Parathyroid adenoma (tissue), 2 donors: ENCODE measurements around the gene SDF4.
"Not testable (repeated sequence)": the region's sequence is repeated elsewhere in the genome, so short reads cannot be mapped to it uniquely, and the experiment has no call there.

Experiments
- H2AFZ ChIP-seq: fragments of 300-600 bp; sonication (generic); one replicate; pipeline ENCODE4 v1.7.0; 2017; ENCODE audit warnings: antibody characterized with exemption, mild to moderate bottlenecking
- H3K27ac ChIP-seq: fragments of 300-600 bp; sonication (generic); one replicate; pipeline ENCODE4 v1.7.0; 2017
- H3K27me3 ChIP-seq: fragments of 300-600 bp; sonication (generic); one replicate; pipeline ENCODE4 v1.7.0; 2017; ENCODE audit warnings: low read length; ENCODE audit not compliant: control insufficient read depth, insufficient read depth
- H3K36me3 ChIP-seq: fragments of 300-600 bp; sonication (generic); one replicate; pipeline ENCODE4 v1.7.0; 2017; ENCODE audit warnings: low read length; ENCODE audit not compliant: control insufficient read depth, insufficient read depth
- H3K4me1 ChIP-seq: fragments of 300-600 bp; sonication (generic); one replicate; pipeline ENCODE4 v1.7.0; 2017; ENCODE audit warnings: control low read depth
- H3K4me2 ChIP-seq: fragments of 300-600 bp; sonication (generic); one replicate; pipeline ENCODE4 v1.7.0; 2017; ENCODE audit warnings: low read length
- H3K4me3 ChIP-seq: fragments of 300-600 bp; sonication (generic); one replicate; pipeline ENCODE4 v1.7.0; 2017; ENCODE audit warnings: low read depth, low read length
- H3K79me2 ChIP-seq: fragments of 300-600 bp; sonication (generic); one replicate; pipeline ENCODE4 v1.7.0; 2017; ENCODE audit warnings: control low read depth
- H3K9ac ChIP-seq: fragments of 300-600 bp; sonication (generic); one replicate; pipeline ENCODE4 v1.7.0; 2017; ENCODE audit warnings: mild to moderate bottlenecking
- H3K9me3 ChIP-seq: fragments of 300-600 bp; sonication (generic); one replicate; pipeline ENCODE4 v1.7.0; 2017; ENCODE audit warnings: low read length; ENCODE audit not compliant: control insufficient read depth
- TF ChIP-seq, protein P1 (sequence below): fragments of 300-600 bp; sonication (generic); IDR thresholded peaks from one replicate; pipeline ENCODE4 v1.7.0; 2017; ENCODE audit warnings: antibody characterized with exemption, mild to moderate bottlenecking
- donor health status: primary hyperparathyroidism.

Gene SDF4

DNA sequence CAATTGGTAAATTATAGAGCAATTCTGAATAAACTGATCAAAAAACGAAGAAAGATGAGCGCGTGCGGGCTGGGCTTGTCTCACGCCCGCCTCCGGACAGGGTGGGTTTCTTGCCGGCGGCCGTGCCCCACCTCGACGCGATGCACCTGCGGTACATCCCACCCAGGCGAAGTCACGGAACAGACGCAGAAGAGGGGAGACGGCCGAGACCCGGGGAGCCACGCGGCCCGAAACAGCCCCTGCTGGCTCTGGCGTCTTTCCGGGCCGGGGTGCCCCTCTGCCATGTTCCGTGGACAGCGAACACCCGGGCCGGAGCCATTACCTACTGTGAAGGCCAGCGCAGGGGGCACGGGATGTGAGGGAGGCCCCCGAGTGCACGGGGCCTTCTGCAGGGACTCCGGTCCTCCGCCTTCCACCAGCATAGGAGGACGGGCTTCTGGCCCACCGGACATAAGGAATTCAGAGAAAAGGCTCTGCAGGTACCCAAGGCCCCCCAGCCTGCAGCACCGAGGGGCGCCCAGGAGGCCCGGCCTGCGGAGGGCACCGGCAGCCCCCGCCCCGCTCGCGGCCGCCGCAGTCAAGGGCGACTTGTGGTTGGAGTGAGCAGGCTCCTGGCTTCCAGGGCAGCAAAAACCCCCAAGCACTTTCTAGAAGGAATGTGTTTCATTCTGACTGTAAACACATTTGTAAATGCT is 22.3 kb upstream of the SDF4 start:
- Histone ChIP-seq H3K4me3 (no peak overlapping the region), H3K9ac (no peak overlapping the region), H3K4me2 (no peak overlapping the region), H3K79me2 (no peaks in the 10 kb centered on the region), H3K27me3 (no peaks in the 10 kb centered on the region), H3K27ac (no peak overlapping the region), H3K9me3 (no peaks in the 10 kb centered on the region), H2AFZ (no peak overlapping the region), H3K36me3 (no peaks in the 10 kb centered on the region), H3K4me1 (no peaks in the 10 kb centered on the region)
- TF ChIP-seq, protein P1, sequence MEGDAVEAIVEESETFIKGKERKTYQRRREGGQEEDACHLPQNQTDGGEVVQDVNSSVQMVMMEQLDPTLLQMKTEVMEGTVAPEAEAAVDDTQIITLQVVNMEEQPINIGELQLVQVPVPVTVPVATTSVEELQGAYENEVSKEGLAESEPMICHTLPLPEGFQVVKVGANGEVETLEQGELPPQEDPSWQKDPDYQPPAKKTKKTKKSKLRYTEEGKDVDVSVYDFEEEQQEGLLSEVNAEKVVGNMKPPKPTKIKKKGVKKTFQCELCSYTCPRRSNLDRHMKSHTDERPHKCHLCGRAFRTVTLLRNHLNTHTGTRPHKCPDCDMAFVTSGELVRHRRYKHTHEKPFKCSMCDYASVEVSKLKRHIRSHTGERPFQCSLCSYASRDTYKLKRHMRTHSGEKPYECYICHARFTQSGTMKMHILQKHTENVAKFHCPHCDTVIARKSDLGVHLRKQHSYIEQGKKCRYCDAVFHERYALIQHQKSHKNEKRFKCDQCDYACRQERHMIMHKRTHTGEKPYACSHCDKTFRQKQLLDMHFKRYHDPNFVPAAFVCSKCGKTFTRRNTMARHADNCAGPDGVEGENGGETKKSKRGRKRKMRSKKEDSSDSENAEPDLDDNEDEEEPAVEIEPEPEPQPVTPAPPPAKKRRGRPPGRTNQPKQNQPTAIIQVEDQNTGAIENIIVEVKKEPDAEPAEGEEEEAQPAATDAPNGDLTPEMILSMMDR = no peak

GRCh38 chr1:1253314-1253713 is 21.5 kb upstream of the SDF4 start:
- H3K27me3 ChIP-seq = no peaks in the 10 kb centered on the region
- no peak overlapping the region for H3K9ac ChIP-seq
- no peaks in the 10 kb centered on the region for H3K79me2 ChIP-seq
- H3K36me3 ChIP-seq = no peaks in the 10 kb centered on the region
- TF ChIP-seq, protein P1 = no peak
- H3K9me3 ChIP-seq = no peaks in the 10 kb centered on the region
- H2AFZ ChIP-seq = no peak overlapping the region
- no peak overlapping the region for H3K4me2 ChIP-seq
- no peaks in the 10 kb centered on the region for H3K4me1 ChIP-seq
- no peak overlapping the region for H3K4me3 ChIP-seq
- no peak overlapping the region for H3K27ac ChIP-seq

- Histone ChIP-seq H3K27ac (no peak overlapping the region), H3K9ac (no peak overlapping the region), H3K9me3 (no peaks in the 10 kb centered on the region), H3K27me3 (no peaks in the 10 kb centered on the region), H3K4me1 (no peaks in the 10 kb centered on the region), H3K36me3 (no peaks in the 10 kb centered on the region), H3K4me2 (no peak overlapping the region), H3K4me3 (no peak overlapping the region), H2AFZ (no peak overlapping the region), H3K79me2 (no peaks in the 10 kb centered on the region)
- TF ChIP-seq, protein P1 = no peak
Measured at GRCh38 chr1:1250786-1251284, 19.0 kb upstream of the SDF4 start.

- H3K79me2 ChIP-seq, H3K4me3 ChIP-seq, H3K36me3 ChIP-seq, H2AFZ ChIP-seq, H3K9me3 ChIP-seq, H3K4me1 ChIP-seq, H3K4me2 ChIP-seq, H3K27ac ChIP-seq, H3K27me3 ChIP-seq, H3K9ac ChIP-seq: not testable (repeated sequence)
Measured at GRCh38 chr1:1248009-1248913, 16.5 kb upstream of the SDF4 start.

DNA sequence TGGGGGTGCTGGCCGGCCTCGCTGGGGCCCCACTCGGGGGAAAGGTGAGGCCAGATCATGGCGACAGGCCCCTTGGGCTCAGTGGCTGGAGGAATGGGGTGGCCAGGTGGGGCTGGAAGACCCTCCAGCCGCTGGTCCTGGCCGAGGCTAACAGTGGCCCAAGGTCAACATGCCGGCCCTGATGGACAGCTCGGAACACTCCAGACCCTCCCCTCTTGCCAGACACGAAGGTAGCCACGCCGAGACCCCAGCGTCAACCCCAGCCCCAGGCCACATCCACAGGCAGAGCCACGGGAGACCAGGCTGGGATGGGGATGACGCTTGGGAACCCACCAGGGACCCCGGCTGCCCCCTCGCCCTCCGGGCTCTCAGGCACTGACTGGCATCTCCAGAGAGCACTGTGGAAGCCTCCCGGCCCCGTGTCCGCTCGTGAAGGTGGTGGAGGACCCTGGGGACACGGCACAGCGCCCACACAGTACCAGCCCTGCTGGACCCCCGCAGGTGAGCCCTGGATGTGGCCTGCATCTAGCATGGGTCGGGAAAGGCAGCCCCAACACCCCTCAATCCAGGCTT is 15.6 kb upstream of the SDF4 start:
- Histone ChIP-seq H3K9me3 (no peaks in the 10 kb centered on the region), H3K9ac (no peak overlapping the region), H3K27me3 (no peaks in the 10 kb centered on the region), H3K36me3 (no peaks in the 10 kb centered on the region), H3K4me3 (no peak overlapping the region), H3K4me2 (no peak overlapping the region), H3K27ac (no peak overlapping the region), H2AFZ (no peak overlapping the region), H3K4me1 (no peaks in the 10 kb centered on the region), H3K79me2 (no peaks in the 10 kb centered on the region)
- TF ChIP-seq, protein P1 = no peak
